Mesothelial cell of epicardium (in vitro differentiated cells): ENCODE data around the gene TF. TPM values are rescaled to one million over a fixed set of nuclear protein-coding genes. Genes with fewer than 3 reads are reported as not detected.

Experiments
- DNase-seq, 2 experiments: peaks; one replicate each; pipeline ENCODE4 v3.0.0; 2021; ENCODE audit warnings: low spot score in 2 of 2; ENCODE audit not compliant: unreplicated experiment in 2 of 2
- H3K27ac Mint-ChIP-seq: 2 replicates; pipeline ENCODE4 v1.8.0; 2021; ENCODE audit warnings: mixed read lengths
- H3K27me3 Mint-ChIP-seq: 2 replicates; pipeline ENCODE4 v1.8.0; 2021; ENCODE audit warnings: low read depth, mixed read lengths
- H3K36me3 Mint-ChIP-seq: 2 replicates; pipeline ENCODE4 v1.8.0; 2021; ENCODE audit warnings: mixed read lengths
- H3K4me1 Mint-ChIP-seq: 2 replicates; pipeline ENCODE4 v1.8.0; 2021; ENCODE audit warnings: mixed read lengths
- H3K4me3 Mint-ChIP-seq: 2 replicates; pipeline ENCODE4 v1.8.0; 2021; ENCODE audit warnings: mild to moderate bottlenecking, moderate library complexity, mixed read lengths
- H3K9me3 Mint-ChIP-seq: 2 replicates; pipeline ENCODE4 v1.8.0; 2021; ENCODE audit warnings: mixed read lengths
- total RNA-seq: library from RNA; stranded (reverse); gene quantifications from 3 replicates; pipeline ENCODE4 v1.2.1, GENCODE V29; 2021
- TF ChIP-seq, protein P1 (sequence below): fragments of 200-600 bp; sonication (generic); IDR thresholded peaks from one replicate; pipeline ENCODE4 v1.5.0; 2021; ENCODE audit warnings: antibody characterized with exemption; ENCODE audit not compliant: unreplicated experiment

TF gene
- total RNA-seq, 1 donor from 2014 or later, result 5.7 TPM

DNA sequence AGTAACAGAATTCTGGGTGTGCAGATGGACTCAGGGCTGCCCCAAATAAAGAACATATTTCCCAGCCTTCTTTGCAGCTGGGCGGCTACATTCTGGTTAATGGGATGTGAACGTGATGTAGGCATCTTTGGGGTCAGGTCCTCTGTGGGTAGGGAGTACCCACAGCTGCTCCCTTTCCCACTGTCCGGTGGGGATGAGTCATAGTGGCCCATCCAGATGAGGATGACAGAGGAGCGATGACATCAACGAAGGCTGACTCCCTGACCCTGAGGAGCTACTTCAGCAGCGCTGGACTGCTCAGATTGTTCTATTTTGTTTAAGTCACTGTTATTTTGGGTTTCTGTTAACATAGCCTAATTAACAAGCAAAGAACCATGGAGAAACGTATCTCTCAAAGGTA lies 97.4 kb downstream of the TF start:
- TF ChIP-seq, protein P1, sequence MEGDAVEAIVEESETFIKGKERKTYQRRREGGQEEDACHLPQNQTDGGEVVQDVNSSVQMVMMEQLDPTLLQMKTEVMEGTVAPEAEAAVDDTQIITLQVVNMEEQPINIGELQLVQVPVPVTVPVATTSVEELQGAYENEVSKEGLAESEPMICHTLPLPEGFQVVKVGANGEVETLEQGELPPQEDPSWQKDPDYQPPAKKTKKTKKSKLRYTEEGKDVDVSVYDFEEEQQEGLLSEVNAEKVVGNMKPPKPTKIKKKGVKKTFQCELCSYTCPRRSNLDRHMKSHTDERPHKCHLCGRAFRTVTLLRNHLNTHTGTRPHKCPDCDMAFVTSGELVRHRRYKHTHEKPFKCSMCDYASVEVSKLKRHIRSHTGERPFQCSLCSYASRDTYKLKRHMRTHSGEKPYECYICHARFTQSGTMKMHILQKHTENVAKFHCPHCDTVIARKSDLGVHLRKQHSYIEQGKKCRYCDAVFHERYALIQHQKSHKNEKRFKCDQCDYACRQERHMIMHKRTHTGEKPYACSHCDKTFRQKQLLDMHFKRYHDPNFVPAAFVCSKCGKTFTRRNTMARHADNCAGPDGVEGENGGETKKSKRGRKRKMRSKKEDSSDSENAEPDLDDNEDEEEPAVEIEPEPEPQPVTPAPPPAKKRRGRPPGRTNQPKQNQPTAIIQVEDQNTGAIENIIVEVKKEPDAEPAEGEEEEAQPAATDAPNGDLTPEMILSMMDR, result no peak
- no peak overlapping the region for H3K27ac Mint-ChIP-seq
- no peaks in the 10 kb centered on the region for H3K4me1 Mint-ChIP-seq
- no peak overlapping the region for H3K4me3 Mint-ChIP-seq
- peaks cover 1% of the 10 kb centered on the region for H3K36me3 Mint-ChIP-seq
- peaks cover 6% of the 10 kb centered on the region for H3K9me3 Mint-ChIP-seq
- no peak for DNase-seq
- H3K27me3 Mint-ChIP-seq, result no peaks in the 10 kb centered on the region

DNA sequence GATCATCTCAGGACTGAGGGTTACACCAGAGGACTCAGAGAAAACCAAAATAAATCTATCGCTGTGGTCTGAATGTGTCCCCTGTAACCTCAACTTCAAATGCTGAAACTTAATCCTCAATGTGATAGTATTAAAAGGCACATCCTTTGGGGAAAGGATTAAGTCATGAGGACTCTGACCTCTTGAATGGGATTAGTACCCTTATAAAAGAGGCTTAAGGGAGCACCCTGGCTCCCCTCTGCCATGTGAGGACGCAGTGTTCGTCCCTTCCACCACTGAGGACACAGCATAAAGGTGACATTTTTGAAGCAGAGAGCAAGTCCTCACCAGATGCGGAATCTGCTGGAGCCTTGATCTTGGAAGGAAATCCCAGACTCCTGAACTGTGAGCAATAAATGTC lies 98.9 kb downstream of the TF start:
- H3K4me1 Mint-ChIP-seq, result no peaks in the 10 kb centered on the region
- no peak for DNase-seq
- H3K27ac Mint-ChIP-seq, result no peak overlapping the region
- H3K27me3 Mint-ChIP-seq, result no peaks in the 10 kb centered on the region
- H3K4me3 Mint-ChIP-seq, result no peak overlapping the region
- TF ChIP-seq, protein P1, result no peak
- H3K36me3 Mint-ChIP-seq, result peaks cover 1% of the 10 kb centered on the region
- peaks cover 8% of the 10 kb centered on the region for H3K9me3 Mint-ChIP-seq

Other genes starting within 250 kb of the TF start
- gene CDV3, start 172.7 kb upstream of the TF start, total RNA-seq, result 127 to 135 TPM (median 132 TPM) in 3 replicates
- 35.5 to 40.3 TPM (median 39.3 TPM) in 3 replicates for gene TOPBP1, start 84.5 kb upstream of the TF start, total RNA-seq
- gene SRPRB, start 59.4 kb downstream of the TF start, total RNA-seq, result 41.8 to 45.7 TPM (median 42.5 TPM) in 3 replicates
- 10.9 to 12.8 TPM (median 11.0 TPM) in 3 replicates for gene RAB6B, start 149.5 kb downstream of the TF start, total RNA-seq